ENCODE results near the gene SPCS2.
"Not testable (repeated sequence)": the region's sequence is repeated elsewhere in the genome, so short reads cannot be mapped to it uniquely, and the experiment has no call there.

Gene SPCS2

GRCh38 chr11:74988541-74989259, 39.6 kb downstream of the SPCS2 start, which contains the start of gene NEU3:
TSS of gene NEU3 (plus strand) at chr11:74988933. CDS start at chr11:74989061, 128 bp downstream.
- peak within 1 kb of the TSS; percentile 79 for H3K27ac ChIP-seq
- TF ChIP-seq CTCF (conservative IDR thresholded peaks at IDR 0.05) (no peak), ZFX (IDR thresholded peaks at IDR 0.05) (no peak)

DNA sequence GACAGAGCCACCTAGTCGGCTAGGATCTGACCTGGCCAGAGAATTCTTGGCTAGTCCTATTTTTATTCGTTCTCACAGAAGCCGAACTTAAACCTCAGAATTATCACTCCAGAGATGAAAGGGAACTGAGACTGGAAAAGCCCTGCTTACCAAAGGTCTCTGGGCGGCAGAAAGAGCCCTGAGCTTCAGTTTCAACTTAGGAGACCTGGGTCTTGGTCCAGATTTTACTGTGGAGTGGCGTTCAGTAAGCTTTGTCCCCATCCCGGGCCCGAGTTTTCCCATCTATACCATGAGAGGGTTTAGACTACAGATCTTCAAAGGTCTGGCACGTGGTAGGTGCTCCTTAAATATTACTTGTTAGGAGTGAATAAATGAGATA, 40.2 kb downstream of the SPCS2 start:
- H3K27ac ChIP-seq = peak overlapping the region; percentile 79
- TF ChIP-seq ZFX (IDR thresholded peaks at IDR 0.05) (no peak), CTCF (conservative IDR thresholded peaks at IDR 0.05) (no peak)

DNA sequence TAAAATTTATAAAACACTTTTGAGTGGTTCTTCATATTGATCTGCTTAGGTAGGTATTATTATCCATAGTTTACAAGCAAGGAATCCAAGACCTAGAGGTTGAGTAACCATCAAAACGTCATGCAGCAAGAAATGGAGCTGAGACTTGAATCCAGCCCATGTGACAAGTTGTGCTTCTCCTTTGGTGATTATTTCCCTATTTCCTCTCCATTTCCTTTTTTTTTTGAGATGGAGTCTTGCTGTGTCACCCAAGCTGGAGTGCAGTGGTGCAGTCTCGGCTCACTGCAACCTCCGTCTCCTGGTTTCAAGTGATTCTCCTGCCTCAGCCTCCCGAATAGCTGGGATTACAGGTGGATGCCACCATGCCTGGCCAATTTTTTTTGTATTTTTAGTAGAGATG, 41.1 kb downstream of the SPCS2 start:
- H3K27ac ChIP-seq = not testable (repeated sequence)

GRCh38 chr11:74990941-74991340, 41.9 kb downstream of the SPCS2 start:
- no peak overlapping the region for H3K27ac ChIP-seq
- no peak for TF ChIP-seq CTCF (conservative IDR thresholded peaks at IDR 0.05)
- TF ChIP-seq ZFX (IDR thresholded peaks at IDR 0.05) = no peak

DNA sequence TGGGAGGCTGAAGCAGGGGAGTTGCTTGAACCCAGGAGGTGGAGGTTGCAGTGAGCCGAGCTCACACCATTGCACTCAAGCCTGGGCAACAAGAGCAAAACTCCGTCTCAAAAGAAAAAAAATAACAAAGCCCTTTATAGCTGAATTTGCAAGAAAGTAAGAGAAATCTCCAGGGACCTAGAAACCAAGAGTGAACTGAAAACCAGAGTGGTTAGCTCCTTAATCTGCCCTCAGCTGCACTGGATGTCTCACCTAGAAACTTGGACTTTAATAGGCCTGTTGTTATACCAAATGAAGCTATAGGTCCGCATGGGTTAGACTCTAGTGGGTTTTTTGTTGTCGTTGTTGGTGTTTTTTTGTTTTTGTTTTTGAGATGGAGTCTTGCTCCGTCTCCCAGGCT, 43.8 kb downstream of the SPCS2 start:
- TF ChIP-seq ZFX (IDR thresholded peaks at IDR 0.05) = no peak
- H3K27ac ChIP-seq = no peak overlapping the region

DNA sequence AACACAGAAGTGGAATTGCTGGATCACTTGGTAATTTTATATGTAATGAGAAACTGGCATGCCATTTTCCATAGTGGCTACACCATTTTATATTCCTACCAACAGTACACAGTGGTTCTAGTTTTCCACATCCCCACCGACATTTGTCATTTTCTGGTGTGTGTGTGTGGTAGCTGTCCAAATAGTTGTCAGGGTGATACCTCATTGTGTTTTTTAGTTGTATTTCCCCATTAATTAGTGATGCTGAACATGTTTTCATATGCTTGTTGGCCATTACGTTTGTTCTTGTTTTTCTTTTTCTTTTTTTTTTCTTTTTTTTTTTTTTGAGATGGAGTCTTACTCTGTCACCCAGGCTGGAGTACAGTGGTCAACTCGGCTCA, 51.9 kb downstream of the SPCS2 start:
- no peak overlapping the region for H3K27ac ChIP-seq
- TF ChIP-seq ZFX (IDR thresholded peaks at IDR 0.05) (no peak), CTCF (conservative IDR thresholded peaks at IDR 0.05) (no peak)

GRCh38 chr11:75001686-75002085, 52.6 kb downstream of the SPCS2 start:
- no peak overlapping the region for H3K27ac ChIP-seq
- TF ChIP-seq CTCF (conservative IDR thresholded peaks at IDR 0.05) = no peak
- no peak for TF ChIP-seq ZFX (IDR thresholded peaks at IDR 0.05)

GRCh38 chr11:75002516-75002915, 53.5 kb downstream of the SPCS2 start:
- H3K27ac ChIP-seq = no peak overlapping the region
- TF ChIP-seq ZFX (IDR thresholded peaks at IDR 0.05) (no peak), CTCF (conservative IDR thresholded peaks at IDR 0.05) (no peak)
